22Rv1 (cell line): ENCODE measurements around the gene SEZ6.

Experiments
- ZFX ChIP-seq: fragments of 450-650 bp; IDR thresholded peaks from 2 replicates; pipeline ENCODE4 v1.6.1; 2017; ENCODE audit warnings: antibody characterized with exemption, borderline replicate concordance
- TF ChIP-seq, protein P1 (sequence below): fragments of 450-650 bp; IDR thresholded peaks from 2 replicates; pipeline ENCODE4 v1.5.1; 2017; ENCODE audit warnings: mild to moderate bottlenecking

GRCh38 chr17:29048440-29049368 lies 42.9 kb upstream of the SEZ6 start:
- TF ChIP-seq, protein P1, sequence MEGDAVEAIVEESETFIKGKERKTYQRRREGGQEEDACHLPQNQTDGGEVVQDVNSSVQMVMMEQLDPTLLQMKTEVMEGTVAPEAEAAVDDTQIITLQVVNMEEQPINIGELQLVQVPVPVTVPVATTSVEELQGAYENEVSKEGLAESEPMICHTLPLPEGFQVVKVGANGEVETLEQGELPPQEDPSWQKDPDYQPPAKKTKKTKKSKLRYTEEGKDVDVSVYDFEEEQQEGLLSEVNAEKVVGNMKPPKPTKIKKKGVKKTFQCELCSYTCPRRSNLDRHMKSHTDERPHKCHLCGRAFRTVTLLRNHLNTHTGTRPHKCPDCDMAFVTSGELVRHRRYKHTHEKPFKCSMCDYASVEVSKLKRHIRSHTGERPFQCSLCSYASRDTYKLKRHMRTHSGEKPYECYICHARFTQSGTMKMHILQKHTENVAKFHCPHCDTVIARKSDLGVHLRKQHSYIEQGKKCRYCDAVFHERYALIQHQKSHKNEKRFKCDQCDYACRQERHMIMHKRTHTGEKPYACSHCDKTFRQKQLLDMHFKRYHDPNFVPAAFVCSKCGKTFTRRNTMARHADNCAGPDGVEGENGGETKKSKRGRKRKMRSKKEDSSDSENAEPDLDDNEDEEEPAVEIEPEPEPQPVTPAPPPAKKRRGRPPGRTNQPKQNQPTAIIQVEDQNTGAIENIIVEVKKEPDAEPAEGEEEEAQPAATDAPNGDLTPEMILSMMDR: no peak
- no peak for TF ChIP-seq ZFX
